NCI-H2196 (cell line): ENCODE results near the gene NRSN1.
"Not testable (repeated sequence)": the region's sequence is repeated elsewhere in the genome, so short reads cannot be mapped to it uniquely, and the experiment has no call there.

Source experiments
- DNase-seq: peaks from one replicate; lab custom pipeline; 2025; ENCODE audit not compliant: unreplicated experiment; lab: John Stamatoyannopoulos, UW

The NRSN1 gene

DNA sequence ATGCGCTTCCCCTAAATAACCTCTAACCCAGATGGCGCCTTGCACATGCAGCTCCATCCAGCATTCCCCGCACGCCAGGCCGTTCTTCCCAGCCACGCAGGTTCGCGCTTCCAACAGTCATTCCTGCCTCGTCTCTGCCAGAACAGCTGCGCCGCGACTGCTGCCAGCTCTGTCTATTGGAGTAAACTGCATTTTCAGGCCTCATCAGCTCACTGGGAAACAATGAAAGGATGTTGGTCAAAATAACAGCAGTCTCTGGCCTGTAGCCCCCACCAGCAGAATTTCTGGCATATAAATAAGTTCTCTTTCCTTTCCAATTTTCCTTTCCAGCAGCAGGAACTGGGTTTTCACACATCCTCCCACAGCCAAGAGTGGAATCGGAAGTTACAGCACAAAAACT is 14.6 kb downstream of the NRSN1 start:
- no peak for DNase-seq

DNA sequence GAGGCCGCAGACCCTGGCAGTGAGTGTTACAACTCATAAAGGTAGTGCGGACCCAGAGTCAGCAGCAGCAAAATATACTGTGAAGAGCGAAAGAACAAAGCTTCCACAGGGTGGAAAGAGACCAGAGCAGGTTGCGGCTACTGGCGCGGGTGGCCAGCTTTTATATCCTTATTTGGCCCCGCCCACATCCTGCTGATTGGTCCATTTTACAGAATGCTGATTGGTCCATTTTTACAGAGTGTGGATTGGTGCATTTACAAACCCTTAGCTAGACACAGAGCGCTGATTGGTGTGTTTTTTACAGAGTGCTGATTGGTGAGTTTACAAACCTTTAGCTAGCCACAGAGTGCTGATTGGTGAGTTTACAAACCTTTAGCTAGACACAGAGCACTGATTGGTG is 16.7 kb downstream of the NRSN1 start:
- DNase-seq, result not testable (repeated sequence)

DNA sequence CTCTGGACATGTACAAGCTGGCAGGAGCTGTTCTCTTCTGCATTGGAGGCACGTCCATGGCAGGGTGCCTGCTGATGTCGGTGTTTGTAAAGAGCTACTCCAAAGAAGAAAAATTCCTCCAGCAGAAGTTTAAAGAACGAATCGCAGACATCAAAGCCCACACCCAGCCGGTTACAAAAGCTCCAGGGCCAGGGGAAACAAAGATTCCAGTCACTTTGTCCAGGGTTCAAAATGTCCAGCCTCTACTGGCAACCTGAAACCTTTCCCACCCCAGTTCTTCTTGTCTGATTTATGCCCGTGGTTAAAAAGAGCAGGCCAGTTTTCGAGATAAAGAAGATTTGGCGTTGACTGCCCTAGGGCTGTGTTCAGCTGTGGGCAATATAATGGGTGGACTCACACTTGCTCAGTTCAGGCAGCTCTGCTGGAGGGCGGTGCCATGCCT is 19.7 kb downstream of the NRSN1 start:
- no peak for DNase-seq

GRCh38 chr6:24146871-24147270 is 20.9 kb downstream of the NRSN1 start:
- DNase-seq, result no peak

DNA sequence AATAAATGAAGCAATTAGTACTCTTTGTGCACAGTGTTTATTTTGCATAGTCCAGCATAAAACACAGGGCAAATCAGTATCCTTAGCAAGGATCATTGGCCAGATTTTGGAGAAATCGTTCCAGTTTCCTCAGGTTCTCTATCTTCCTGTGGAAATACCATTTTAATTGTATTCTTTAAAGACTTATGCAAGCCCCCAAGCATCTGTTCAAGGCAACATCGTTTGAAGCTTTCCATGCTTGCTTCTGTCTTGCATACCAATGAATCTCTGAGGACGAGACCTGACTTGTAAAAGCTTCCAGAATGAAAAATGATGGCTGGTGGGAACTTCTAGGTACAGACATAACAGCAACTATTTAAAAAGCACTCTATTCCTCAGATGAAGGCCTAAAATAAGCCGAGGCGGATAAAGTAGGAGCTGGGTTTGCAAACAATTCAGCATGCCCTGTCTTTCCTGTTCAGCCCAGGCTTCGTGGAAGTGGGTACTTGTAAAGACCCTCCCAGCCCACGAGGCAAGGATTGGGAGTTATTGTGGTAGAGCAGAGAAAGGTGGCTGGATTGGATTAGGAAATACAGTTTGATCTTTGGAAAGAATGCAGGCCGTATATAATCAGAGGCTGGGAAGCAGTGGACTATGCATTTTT is 21.6 kb downstream of the NRSN1 start:
- no peak for DNase-seq

DNA sequence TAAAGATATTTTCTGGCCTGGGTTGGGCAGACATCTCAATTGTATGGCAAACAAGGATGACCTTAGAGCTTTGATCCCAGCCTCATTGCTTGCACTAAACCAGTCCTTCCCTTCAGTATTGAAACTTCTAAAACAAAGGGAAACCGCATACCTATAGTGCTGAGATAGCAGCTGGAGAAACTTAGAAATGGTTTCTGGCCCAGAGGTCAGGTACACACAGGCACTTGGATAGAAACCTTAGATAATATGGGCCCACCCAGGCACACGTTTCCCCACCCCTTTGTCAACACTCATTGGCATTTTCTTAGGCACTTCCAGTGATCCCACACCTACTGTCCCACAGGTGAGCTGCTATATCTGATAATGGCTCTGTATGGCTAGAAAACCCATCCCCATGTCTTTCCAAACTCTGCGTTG is 22.1 kb downstream of the NRSN1 start:
- DNase-seq, result no peak

GRCh38 chr6:24148684-24149083 is 22.7 kb downstream of the NRSN1 start:
- no peak for DNase-seq

DNA sequence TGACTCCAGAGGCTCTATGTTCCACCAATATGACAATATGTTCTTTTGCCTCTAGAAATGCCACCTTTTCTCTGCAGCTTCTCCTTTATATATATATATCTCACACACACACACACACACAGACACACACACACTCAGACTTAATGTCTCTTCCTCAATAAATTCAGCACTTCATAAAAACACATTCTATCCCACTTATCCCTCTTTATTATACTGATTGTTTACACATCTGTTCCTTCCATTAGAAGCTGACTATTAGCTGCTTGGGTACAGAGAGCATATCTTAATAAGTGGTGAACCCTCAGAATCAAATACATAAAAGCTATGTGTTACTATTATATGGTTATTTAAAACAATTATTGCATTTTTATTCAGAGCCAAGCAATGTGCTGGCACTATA is 23.3 kb downstream of the NRSN1 start:
- DNase-seq, result no peak

DNA sequence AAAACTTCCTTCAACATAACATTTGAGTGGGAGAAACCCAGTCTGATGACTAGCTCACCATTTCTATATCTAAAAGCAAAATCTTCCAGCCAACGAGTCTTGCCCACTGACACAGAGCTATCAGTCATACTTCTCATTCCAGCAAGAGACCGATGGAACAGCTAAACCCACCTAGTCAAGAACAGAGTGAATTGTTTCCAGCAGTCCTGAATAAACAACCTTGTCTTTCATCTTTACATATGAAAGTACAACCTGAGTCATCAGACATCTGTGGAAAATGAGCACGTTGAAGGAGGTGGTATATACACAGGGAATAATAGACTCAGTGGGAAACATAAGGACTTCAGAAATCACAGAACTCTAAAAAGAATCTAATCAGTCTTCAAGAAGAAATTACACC is 23.8 kb downstream of the NRSN1 start:
- no peak for DNase-seq

GRCh38 chr6:24152014-24152413 is 26.0 kb downstream of the NRSN1 start:
- no peak for DNase-seq

- DNase-seq, result no peak
Measured at GRCh38 chr6:24154121-24154520, 28.1 kb downstream of the NRSN1 start.

DNA sequence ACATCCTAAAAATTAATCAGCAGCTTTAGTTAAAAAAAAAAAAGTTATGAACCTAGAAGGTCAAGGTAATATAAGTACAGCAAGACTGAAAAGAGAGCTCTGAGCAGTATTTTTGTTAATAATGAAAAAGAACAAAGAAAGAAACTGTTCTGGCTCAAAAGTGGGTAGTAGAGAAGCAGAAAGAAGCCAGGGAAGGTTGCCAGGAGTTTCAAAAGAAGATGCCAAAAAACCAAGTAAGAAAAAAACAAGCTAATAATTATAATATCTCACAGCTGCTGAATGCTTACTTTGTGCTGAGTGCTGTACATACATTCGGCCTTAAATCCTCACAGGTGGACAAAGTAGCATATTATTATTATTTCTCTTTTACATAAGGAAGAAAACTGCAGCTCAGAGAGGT is 31.9 kb downstream of the NRSN1 start:
- DNase-seq, result no peak

GRCh38 chr6:24183584-24183983 is 57.6 kb downstream of the NRSN1 start:
- DNase-seq, result no peak

DNA sequence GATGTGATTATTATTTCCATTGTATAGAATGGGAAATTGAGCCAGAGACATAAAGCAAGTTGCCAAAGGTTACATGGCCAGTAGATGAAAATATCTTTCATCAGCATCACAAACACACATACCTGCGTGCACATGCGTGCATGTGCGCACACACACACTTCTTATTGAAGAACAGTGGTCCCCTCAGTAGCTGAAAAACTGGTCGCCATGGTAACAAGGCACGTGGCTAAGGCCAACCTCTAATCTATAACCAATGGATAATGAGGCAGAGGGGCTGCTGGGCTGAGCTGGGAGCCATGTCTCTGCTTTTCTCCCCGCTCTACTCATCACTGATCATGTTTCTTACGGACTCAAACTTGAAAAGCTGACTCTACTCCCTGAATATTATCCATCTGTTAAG is 60.3 kb downstream of the NRSN1 start:
- no peak for DNase-seq

- DNase-seq, result no peak
Measured at GRCh38 chr6:24187965-24188577, 62.1 kb downstream of the NRSN1 start.

DNA sequence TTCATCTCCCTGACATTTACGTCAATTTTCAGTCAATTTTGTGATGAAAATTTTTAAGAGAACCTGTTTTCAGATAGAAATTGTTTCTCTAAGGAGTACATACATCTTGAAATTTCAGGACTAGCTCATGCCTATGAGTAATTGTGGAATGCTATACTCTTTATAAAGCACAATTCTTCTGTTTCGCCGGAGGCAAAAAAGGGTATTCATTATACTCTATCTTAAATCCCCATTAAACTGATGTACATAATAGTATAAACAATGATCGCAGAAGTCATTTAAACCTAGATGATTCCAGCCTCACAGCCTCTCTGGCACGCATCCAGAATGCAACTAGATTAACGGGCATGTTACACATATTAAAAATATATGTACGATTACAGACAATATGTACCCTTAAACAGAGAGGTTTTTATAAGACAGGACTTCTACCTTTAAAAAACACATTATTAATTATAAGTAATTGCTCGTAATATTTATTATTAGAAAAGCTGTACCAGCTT is 62.6 kb downstream of the NRSN1 start:
- no peak for DNase-seq

DNA sequence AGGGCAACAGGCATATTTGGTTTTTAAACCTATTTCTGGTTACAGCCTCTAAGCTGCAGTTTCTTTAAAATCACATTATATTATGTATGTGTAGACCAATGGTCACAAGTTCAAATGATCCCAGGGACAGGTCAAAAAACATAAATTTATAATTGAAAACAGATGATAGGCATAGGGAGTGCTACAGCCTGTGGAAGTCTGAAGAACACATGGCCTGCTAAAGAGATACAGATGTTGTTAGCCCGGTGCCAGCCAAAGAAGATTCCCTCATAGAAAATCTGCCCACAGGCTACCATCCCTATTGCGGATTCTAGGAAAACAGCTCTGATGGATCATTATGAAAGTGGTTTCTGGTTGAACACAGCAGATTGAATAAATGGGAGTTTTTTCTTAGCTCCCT is 65.3 kb downstream of the NRSN1 start:
- no peak for DNase-seq

DNA sequence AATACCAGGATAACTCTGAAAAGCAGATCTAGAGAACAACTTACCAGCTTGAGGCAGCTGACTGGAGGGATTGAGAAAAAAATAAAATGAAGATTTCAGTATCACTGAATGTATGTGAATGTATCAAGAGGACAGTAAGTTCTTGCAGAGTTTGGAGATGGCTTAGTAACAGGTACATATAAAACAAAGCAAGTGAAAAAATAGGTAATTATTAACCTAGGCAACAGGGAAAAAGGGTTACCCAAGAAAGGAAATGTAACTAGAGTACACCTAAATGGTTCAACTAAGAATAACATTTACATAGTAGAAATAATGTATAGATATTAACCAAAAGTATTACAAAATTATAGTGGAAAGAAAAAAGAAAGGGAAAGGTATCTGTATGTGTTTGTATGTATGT is 67.3 kb downstream of the NRSN1 start:
- DNase-seq, result no peak

DNA sequence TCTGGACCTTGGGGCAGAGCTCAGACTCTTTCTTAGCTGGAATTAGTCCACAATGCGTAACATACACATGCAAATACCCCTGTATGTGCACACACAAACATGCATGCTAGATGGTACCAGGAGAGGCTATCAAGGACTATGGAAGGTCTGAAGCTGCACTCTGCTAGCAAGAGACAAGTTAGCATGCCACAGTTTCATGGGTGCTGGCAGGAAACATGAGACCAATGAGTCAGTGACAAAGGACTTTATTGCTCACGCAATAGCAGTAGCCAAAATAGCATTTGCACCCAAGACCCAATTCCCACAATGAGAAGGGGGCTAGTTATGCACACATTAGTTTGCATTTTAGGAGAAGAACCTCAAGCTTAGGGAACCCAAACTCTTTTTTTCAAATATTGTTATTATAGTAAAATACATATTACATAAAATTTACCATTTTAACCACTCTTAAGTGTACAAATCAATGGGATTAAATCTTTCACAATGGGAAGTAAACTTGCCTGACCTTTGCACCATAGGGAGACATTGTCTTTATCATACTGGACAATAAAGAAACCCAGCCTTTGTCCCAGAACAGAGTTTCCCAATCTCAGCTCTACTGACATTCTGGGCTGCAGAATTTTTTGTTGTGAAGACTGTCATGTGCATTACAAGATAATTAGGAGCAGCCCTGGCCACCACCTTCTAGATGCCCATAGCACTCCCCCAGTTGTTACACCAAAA is 69.1 kb downstream of the NRSN1 start:
- no peak for DNase-seq

- no peak for DNase-seq
Measured at GRCh38 chr6:24195836-24196597, 70.0 kb downstream of the NRSN1 start.
